Spleen (tissue), 7 donors: Measurements from ENCODE around the gene ANO2.

ENCODE experiments used
- CTCF ChIP-seq, 11 experiments: fragments of 200-600 bp in 7 of 11; fragments of 450-650 bp in 4 of 11; sonication (generic) in 4 of 11; IDR thresholded peaks in 8 of 11; conservative IDR thresholded peaks in 3 of 11; 1 replicate in 7 of 11; 2 replicates in 4 of 11; pipeline versions ENCODE4 v1.4.0 to v1.8.0; 2016 to 2021; ENCODE audit warnings: antibody characterized with exemption in 11 of 11, inconsistent platforms in 4 of 11, mild to moderate bottlenecking in 1 of 11
- POLR2A ChIP-seq, 3 donors: fragments of 450-650 bp; IDR thresholded peaks; one replicate each; pipeline ENCODE4 v1.5.1; 2017; ENCODE audit warnings: antibody characterized with exemption in 3 of 3, mild to moderate bottlenecking in 1 of 3
- donor health status: DM: no; HTN: no; CAD: no; lungs with moderate emphysema.
- donor health status: DM: no; HTN: no; CAD: no.
- donor health status: DM: no; HTN: no; CAD: no.

- TF ChIP-seq CTCF (IDR thresholded peaks at IDR 0.05 in 8 of 11, conservative IDR thresholded peaks at IDR 0.05 in 3 of 11) (no peak), POLR2A (IDR thresholded peaks at IDR 0.05) (no peak)
Observed at GRCh38 chr12:5984873-5985272, 39.8 kb upstream of the ANO2 start.
